ENCODE measurements around the gene HADHA. TPM values are rescaled to one million over a fixed set of nuclear protein-coding genes. Genes with fewer than 3 reads are reported as not detected.

HADHA gene
- total RNA-seq, 1 experiment from 2014 or later, result 101 TPM

GRCh38 chr2:26283606-26284005, 39.2 kb upstream of the HADHA start:
- peak overlapping the region; percentile 11; the same call in 1 of the 2 replicates for H3K4me2 ChIP-seq (ENCODE audit: low read length)
- peaks cover 0 to 9% of the 10 kb centered on the region in 2 experiments; a peak in 2 of 4 replicates for H3K4me1 ChIP-seq (ENCODE audit: control insufficient read depth in 1 of 2, insufficient read depth in 2 of 2, low read length in 2 of 2)
- H3K4me3 ChIP-seq (replicated peaks in 1 of 2; ENCODE audit: low read depth in 1 of 2, low read length in 2 of 2), result no peak overlapping the region
- TF ChIP-seq CEBPB (IDR thresholded peaks at IDR 0.05; ENCODE audit: low read depth), result no peak
- no peak for TF ChIP-seq JUND (IDR thresholded peaks at IDR 0.05)
- TF ChIP-seq MAX (IDR thresholded peaks at IDR 0.05), result no peak
- TF ChIP-seq YY1 (IDR thresholded peaks at IDR 0.05; ENCODE audit: extremely low read depth, insufficient replicate concordance, low read depth, low read length), result no peak
- no peak for TF ChIP-seq REST (IDR thresholded peaks at IDR 0.05; ENCODE audit: low read depth)
- no peak for TF ChIP-seq ZBTB33 (IDR thresholded peaks at IDR 0.05; ENCODE audit: extremely low read depth, insufficient replicate concordance, low read length)
- no peak for TF ChIP-seq SP1 (IDR thresholded peaks at IDR 0.05; ENCODE audit: low read depth)
- no peak overlapping the region for H3K9ac ChIP-seq (ENCODE audit: low read length)
- ATAC-seq (no peak), DNase-seq (ENCODE audit: low read depth, low spot score) (no peak)
- H3K27me3 ChIP-seq (ENCODE audit: insufficient read depth, low read length), result no peaks in the 10 kb centered on the region
- H3K79me2 ChIP-seq (ENCODE audit: insufficient read depth, low read length), result no peaks in the 10 kb centered on the region
- POLR2A ChIA-PET, result no interaction called here
- H3K27ac ChIP-seq (ENCODE audit: low read depth, low read length), result no peak overlapping the region
- H3K9me3 ChIP-seq (ENCODE audit: control insufficient read depth in 1 of 2, insufficient read depth in 1 of 2, low read depth in 1 of 2, low read length in 2 of 2), result no peaks in the 10 kb centered on the region
- H3K9me2 ChIP-seq (ENCODE audit: insufficient read depth), result no peaks in the 10 kb centered on the region
- no peak overlapping the region for H2AFZ ChIP-seq (ENCODE audit: low read depth, low read length, poor library complexity, severe bottlenecking)
- BruUV-seq (replicated peaks), result no TSS peak
- intact Hi-C loops (cut with micrococcal nuclease), result no loop called here
- peaks cover 11 to 19% of the 10 kb centered on the region in 2 experiments; a peak in 3 of 4 replicates for H3K36me3 ChIP-seq (ENCODE audit: control insufficient read depth in 1 of 2, insufficient read depth in 2 of 2, low read length in 2 of 2)
- H4K20me1 ChIP-seq (ENCODE audit: insufficient read depth), result no peaks in the 10 kb centered on the region
- CTCF ChIA-PET, result no interaction called here
- RAD21 ChIA-PET (ENCODE audit: low non-redundant PET in 1 of 2, low total read pairs in 2 of 2, uncharacterized antibody in 2 of 2, unreplicated experiment in 2 of 2), result no interaction called here

Data from HCT116 (cell line).